Endothelial cell of umbilical vein (primary cell): ENCODE results near the gene DHX40. TPM values are rescaled to one million over a fixed set of nuclear protein-coding genes. Genes with fewer than 3 reads are reported as not detected.
"Not testable (repeated sequence)": the region's sequence is repeated elsewhere in the genome, so short reads cannot be mapped to it uniquely, and the experiment has no call there.

Experiments used
- BruUV-seq: library from RNA; stranded (reverse); fragments of 400-500 nt; replicated peaks from 2 replicates; lab custom pipeline; 2021; lab: Mats Ljungman, UMichigan
- CTCF ChIA-PET: fragments of 300-600, 350-600 bp; sonication (Branson Sonifier 250); formaldehyde crosslinking; loops from one replicate; lab custom pipeline; 2021; ENCODE audit warnings: antibody characterized with exemption, inconsistent platforms; lab: Charles Lee
- POLR2A ChIA-PET: fragments of 300-600, 350-600 bp; sonication (Branson Sonifier 250); formaldehyde crosslinking; loops from one replicate; lab custom pipeline; 2021; ENCODE audit warnings: antibody characterized with exemption, inconsistent platforms; lab: Charles Lee
- DNase-seq: peaks from one replicate; pipeline ENCODE4 v3.0.0-alpha.2; 2011; ENCODE audit warnings: low read depth, low spot score
- FAIRE-seq: peaks from 2 replicates; lab custom pipeline; 2011; peaks lifted over from hg19 to GRCh38; lab: Jason Lieb, UNC
- H2AFZ ChIP-seq: 2 replicates; pipeline ENCODE4 v1.6.0; 2012; ENCODE audit warnings: low read depth, low read length, control low read depth, inconsistent platforms
- H3K27ac ChIP-seq: 2 replicates; pipeline ENCODE4 v1.5.1; 2011; ENCODE audit warnings: low read depth, mild to moderate bottlenecking, control low read depth, low read length, moderate library complexity; ENCODE audit not compliant: insufficient read depth
- H3K27me3 ChIP-seq, 2 experiments: 2 replicates each; pipeline versions ENCODE4 v1.6.0 to v1.6.1; 2011; ENCODE audit warnings: low read length in 2 of 2, mixed read lengths in 1 of 2; ENCODE audit not compliant: control insufficient read depth in 2 of 2, insufficient read depth in 2 of 2
- H3K36me3 ChIP-seq, 2 experiments: 2 replicates in 1 of 2; 3 replicates in 1 of 2; pipeline ENCODE4 v1.5.1; 2011; ENCODE audit warnings: low read length in 2 of 2, mild to moderate bottlenecking in 1 of 2, moderate library complexity in 1 of 2; ENCODE audit not compliant: control insufficient read depth in 2 of 2, insufficient read depth in 2 of 2; ENCODE audit errors: extremely low read depth in 1 of 2
- H3K4me1 ChIP-seq: 3 replicates; pipeline ENCODE4 v1.5.1; 2011; ENCODE audit warnings: mild to moderate bottlenecking, low read length; ENCODE audit not compliant: control insufficient read depth, insufficient read depth; ENCODE audit errors: extremely low read depth
- H3K4me2 ChIP-seq: 2 replicates; pipeline ENCODE4 v1.6.1; 2011; ENCODE audit warnings: low read length, control low read depth, mixed read lengths; ENCODE audit not compliant: insufficient read depth
- H3K4me3 ChIP-seq, 3 experiments: fragments of 200-600 bp in 1 of 3; sonication (generic), shearing (Covaris generic) in 1 of 3; replicated peaks in 1 of 3; 2 replicates each; pipeline ENCODE4 v1.5.1; 2011 to 2016; ENCODE audit warnings: control low read depth in 3 of 3, low read length in 3 of 3, mild to moderate bottlenecking in 2 of 3, inconsistent platforms in 1 of 3, low read depth in 1 of 3, moderate library complexity in 1 of 3; ENCODE audit not compliant: insufficient read depth in 1 of 3
- H3K79me2 ChIP-seq: 2 replicates; pipeline ENCODE4 v1.6.0; 2012; ENCODE audit warnings: low read length, inconsistent platforms; ENCODE audit not compliant: control insufficient read depth, insufficient read depth
- H3K9ac ChIP-seq: replicated peaks from 2 replicates; pipeline ENCODE3; 2011; ENCODE audit warnings: low read length, control low read depth; ENCODE audit not compliant: insufficient read depth; ENCODE audit errors: extremely low read depth
- H3K9me1 ChIP-seq: replicated peaks from 3 replicates; pipeline ENCODE4 v1.6.0; 2011; ENCODE audit warnings: mild to moderate bottlenecking, low read length; ENCODE audit not compliant: control insufficient read depth, insufficient read depth; ENCODE audit errors: extremely low read depth
- H3K9me3 ChIP-seq: replicated peaks from 2 replicates; pipeline ENCODE4 v1.5.1; 2012; ENCODE audit warnings: low read length, inconsistent platforms; ENCODE audit not compliant: control insufficient read depth, insufficient read depth
- H4K20me1 ChIP-seq: replicated peaks from 2 replicates; pipeline ENCODE3; 2011; ENCODE audit warnings: mild to moderate bottlenecking, low read length; ENCODE audit not compliant: control insufficient read depth, insufficient read depth; ENCODE audit errors: extremely low read depth
- EZH2 ChIP-seq: IDR thresholded peaks from 2 replicates; pipeline ENCODE4 v1.6.1; 2012; ENCODE audit warnings: borderline replicate concordance, low read depth, mild to moderate bottlenecking, moderate library complexity, low read length, inconsistent platforms; ENCODE audit not compliant: severe bottlenecking
- FOS ChIP-seq: IDR thresholded peaks from 2 replicates; pipeline ENCODE4 v1.6.1; 2011; ENCODE audit warnings: mild to moderate bottlenecking, low read length, moderate library complexity, borderline replicate concordance; ENCODE audit not compliant: insufficient read depth
- GATA2 ChIP-seq: IDR thresholded peaks from 2 replicates; pipeline ENCODE4 v1.7.0; 2011; ENCODE audit warnings: low read depth, mild to moderate bottlenecking, moderate library complexity, mixed read lengths, low read length; ENCODE audit not compliant: insufficient read length, insufficient read depth
- MYC ChIP-seq: IDR thresholded peaks from one replicate; pipeline ENCODE4 v1.6.1; 2011; ENCODE audit warnings: mild to moderate bottlenecking, low read depth, low read length
- POLR2A ChIP-seq: IDR thresholded peaks from 2 replicates; pipeline ENCODE4 v1.6.1; 2012; ENCODE audit warnings: low read depth, mild to moderate bottlenecking, control low read depth, low read length
- dilution Hi-C: fragments of 300-500 bp; cut with MboI; formaldehyde crosslinking; loops from one replicate; pipeline ENCODE4 v1.15.0; 2019; ENCODE audit warnings: low sequenced_read_pairs; ENCODE audit not compliant: extremely low pct_ligation_motif_present
- intact Hi-C: fragments of 100-400 bp; cut with micrococcal nuclease; formaldehyde crosslinking; loops from one replicate; pipeline ENCODE4 v1.10.0; 2022
- polyA plus RNA-seq, 4 experiments: library from polyadenylated mRNA; depleted of rRNA in 3 of 4; stranded (reverse) in 3 of 4; unstranded in 1 of 4; fragments of >200 nt; gene quantifications; 2 replicates each; pipeline versions ENCODE4 v1.2.1 to v1.2.3, GENCODE V29; 2011 to 2012; ENCODE audit warnings: missing spikeins in 1 of 4
- total RNA-seq: library from RNA; stranded (reverse); gene quantifications from 2 replicates; pipeline ENCODE4 v1.2.3, GENCODE V29; 2021
- TF ChIP-seq, protein P1 (sequence below): IDR thresholded peaks from 2 replicates; pipeline ENCODE4 v1.6.1; 2011; ENCODE audit not compliant: insufficient read depth, insufficient read length
- TF ChIP-seq, protein P2 (sequence below), 2 donors: IDR thresholded peaks; 1 replicate in 1 of 2; 2 replicates in 1 of 2; pipeline ENCODE4 v1.5.1; 2011; ENCODE audit warnings: low read length in 2 of 2, mild to moderate bottlenecking in 2 of 2, moderate library complexity in 2 of 2, control low read depth in 1 of 2, inconsistent platforms in 1 of 2, low read depth in 1 of 2; ENCODE audit not compliant: insufficient read depth in 1 of 2; ENCODE audit errors: extremely low read depth in 1 of 2

Gene DHX40
- total and polyA plus RNA-seq, 2 donors (not counting 3 experiments of a cell fraction or from before 2014, with no cell fraction given), result 14.0 to 29.7 TPM

DNA sequence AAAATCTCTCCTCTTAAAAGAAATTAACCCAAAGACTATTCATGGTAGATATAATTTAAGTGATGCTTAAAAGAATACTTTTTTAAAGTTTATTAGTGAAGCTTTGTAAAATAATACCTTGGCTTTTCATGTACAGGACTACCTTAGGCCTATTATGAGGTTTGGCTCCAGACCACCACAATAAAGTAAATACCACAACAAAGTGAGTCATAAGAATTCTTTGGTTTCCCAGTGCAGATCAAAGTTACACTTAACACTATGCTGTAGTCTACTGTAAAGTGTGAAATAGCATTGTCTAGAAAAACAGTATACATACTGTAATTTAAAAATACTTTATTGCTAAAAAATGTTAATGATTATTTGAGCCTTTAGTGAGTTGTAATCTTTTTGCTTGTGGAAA is 85.9 kb downstream of the DHX40 start:
- Histone ChIP-seq H3K4me3 (no peak overlapping the region), H3K9me3 (no peaks in the 10 kb centered on the region), H3K9me1 (no peaks in the 10 kb centered on the region), H2AFZ (no peak overlapping the region), H3K27ac (no peak overlapping the region), H4K20me1 (no peaks in the 10 kb centered on the region), H3K9ac (no peak overlapping the region), H3K27me3 (no peaks in the 10 kb centered on the region), H3K79me2 (peaks cover 72% of the 10 kb centered on the region), H3K4me1 (peaks cover 8% of the 10 kb centered on the region), H3K36me3 (peaks cover 15 to 52% of the 10 kb centered on the region in 2 experiments), H3K4me2 (no peak overlapping the region)
- DNase-seq (no peak), FAIRE-seq (no peak)
- dilution Hi-C loops (no loop called here), intact Hi-C loops (no loop called here)
- CTCF ChIA-PET, result no interaction called here
- POLR2A ChIA-PET, result interaction anchor here (0.6 kb wide), 1 partner anchor 217 kb away, joined by 8 read pairs; no protein-coding TSS in a partner anchor
- BruUV-seq, result no TSS peak
- TF ChIP-seq POLR2A, result no peak
- TF ChIP-seq, protein P1, sequence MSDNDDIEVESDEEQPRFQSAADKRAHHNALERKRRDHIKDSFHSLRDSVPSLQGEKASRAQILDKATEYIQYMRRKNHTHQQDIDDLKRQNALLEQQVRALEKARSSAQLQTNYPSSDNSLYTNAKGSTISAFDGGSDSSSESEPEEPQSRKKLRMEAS, result no peak
- TF ChIP-seq EZH2, result no peak
- peak; percentile 30 for TF ChIP-seq FOS
- TF ChIP-seq, protein P2, sequence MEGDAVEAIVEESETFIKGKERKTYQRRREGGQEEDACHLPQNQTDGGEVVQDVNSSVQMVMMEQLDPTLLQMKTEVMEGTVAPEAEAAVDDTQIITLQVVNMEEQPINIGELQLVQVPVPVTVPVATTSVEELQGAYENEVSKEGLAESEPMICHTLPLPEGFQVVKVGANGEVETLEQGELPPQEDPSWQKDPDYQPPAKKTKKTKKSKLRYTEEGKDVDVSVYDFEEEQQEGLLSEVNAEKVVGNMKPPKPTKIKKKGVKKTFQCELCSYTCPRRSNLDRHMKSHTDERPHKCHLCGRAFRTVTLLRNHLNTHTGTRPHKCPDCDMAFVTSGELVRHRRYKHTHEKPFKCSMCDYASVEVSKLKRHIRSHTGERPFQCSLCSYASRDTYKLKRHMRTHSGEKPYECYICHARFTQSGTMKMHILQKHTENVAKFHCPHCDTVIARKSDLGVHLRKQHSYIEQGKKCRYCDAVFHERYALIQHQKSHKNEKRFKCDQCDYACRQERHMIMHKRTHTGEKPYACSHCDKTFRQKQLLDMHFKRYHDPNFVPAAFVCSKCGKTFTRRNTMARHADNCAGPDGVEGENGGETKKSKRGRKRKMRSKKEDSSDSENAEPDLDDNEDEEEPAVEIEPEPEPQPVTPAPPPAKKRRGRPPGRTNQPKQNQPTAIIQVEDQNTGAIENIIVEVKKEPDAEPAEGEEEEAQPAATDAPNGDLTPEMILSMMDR (IDR thresholded peaks at IDR 0.05; ENCODE audit: extremely low read depth in 1 of 2, insufficient read depth in 1 of 2, low read depth in 1 of 2, low read length in 2 of 2), result no peak

DNA sequence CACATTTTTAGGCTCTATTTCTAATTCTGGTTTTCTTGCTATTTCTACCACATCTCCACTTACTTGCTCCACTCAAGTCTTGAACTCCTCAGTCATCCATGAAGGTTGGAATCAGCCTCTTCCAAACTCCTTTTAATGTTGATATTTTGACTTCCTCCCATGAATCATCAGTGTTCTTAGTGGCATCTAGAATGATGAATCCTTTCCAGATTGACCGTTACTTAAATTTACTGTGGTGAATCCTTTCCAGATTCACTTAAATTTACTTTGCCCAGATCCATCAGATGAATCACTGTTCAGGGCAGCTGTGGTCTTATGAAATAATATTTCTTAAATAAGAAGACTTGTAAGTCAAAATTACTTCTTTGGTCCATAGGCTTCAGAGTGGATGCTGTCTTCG is 86.7 kb downstream of the DHX40 start:
- H3K9me3 ChIP-seq, result no peaks in the 10 kb centered on the region
- FAIRE-seq (no peak), DNase-seq (no peak)
- H3K9me1 ChIP-seq, result no peaks in the 10 kb centered on the region
- no peaks in the 10 kb centered on the region for H3K27me3 ChIP-seq
- TF ChIP-seq FOS (peak; percentile 16), GATA2 (no peak), MYC (no peak)
- POLR2A ChIA-PET, result no interaction called here
- peaks cover 8% of the 10 kb centered on the region for H3K4me1 ChIP-seq
- no peak overlapping the region for H3K4me2 ChIP-seq
- no peak overlapping the region for H3K4me3 ChIP-seq
- H3K27ac ChIP-seq, result no peak overlapping the region
- CTCF ChIA-PET, result no interaction called here
- H2AFZ ChIP-seq, result no peak overlapping the region
- peaks cover 67% of the 10 kb centered on the region for H3K79me2 ChIP-seq
- no peak overlapping the region for H3K9ac ChIP-seq
- dilution Hi-C loops, result no loop called here
- no TSS peak for BruUV-seq
- peaks cover 15 to 56% of the 10 kb centered on the region in 2 experiments for H3K36me3 ChIP-seq
- H4K20me1 ChIP-seq, result no peaks in the 10 kb centered on the region
- intact Hi-C loops, result no loop called here

DNA sequence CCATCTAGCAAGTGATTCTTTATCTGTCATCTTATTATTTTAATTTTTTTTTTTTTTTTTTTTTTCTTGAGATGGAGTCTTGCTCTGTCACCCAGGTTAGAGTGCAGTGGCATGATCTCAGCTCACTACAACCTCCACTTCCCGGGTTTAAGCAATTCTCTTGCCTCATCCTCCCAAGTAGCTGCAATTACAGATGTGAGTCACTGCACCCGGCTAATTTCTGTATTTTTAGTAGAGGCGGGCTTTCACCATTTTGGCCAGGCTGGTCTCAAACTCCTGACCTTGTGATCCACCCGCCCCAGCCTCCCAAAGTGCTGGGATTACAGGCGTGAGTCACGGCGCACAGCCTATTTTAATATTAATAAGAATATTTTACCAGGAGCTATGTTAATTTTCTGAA is 91.2 kb downstream of the DHX40 start:
- H3K9me1 ChIP-seq, H3K9me3 ChIP-seq, H3K4me1 ChIP-seq, H3K9ac ChIP-seq, H3K27me3 ChIP-seq, FAIRE-seq, POLR2A ChIA-PET, H2AFZ ChIP-seq, H3K4me2 ChIP-seq, intact Hi-C loops, dilution Hi-C loops, H3K27ac ChIP-seq, DNase-seq, H4K20me1 ChIP-seq, H3K4me3 ChIP-seq, BruUV-seq: not testable (repeated sequence)
- Histone ChIP-seq H3K36me3 (peaks cover 19 to 43% of the 10 kb centered on the region in 2 experiments), H3K79me2 (peaks cover 38% of the 10 kb centered on the region)
- CTCF ChIA-PET, result interaction anchor here (0.6 to 1.5 kb wide), 3 partner anchors 14 to 45 kb away, joined by 3 to 4 read pairs (median 3); no protein-coding TSS in a partner anchor
